Neural progenitor cell (in vitro differentiated cells): ENCODE measurements around the gene MTSS2. TPM values are rescaled to one million over a fixed set of nuclear protein-coding genes. Genes with fewer than 3 reads are reported as not detected.

Experiments used
- DNase-seq: peaks from one replicate; pipeline ENCODE4 v3.0.0-alpha.2; 2016; ENCODE audit warnings: low spot score
- H2AFZ ChIP-seq: fragments of 200-600 bp; sonication (generic); replicated peaks from 2 replicates; pipeline ENCODE4 v1.6.1; 2016; ENCODE audit warnings: antibody characterized with exemption
- H3F3A ChIP-seq: fragments of 200-600 bp; sonication (generic); 2 replicates; pipeline ENCODE4 v1.6.1; 2016; ENCODE audit warnings: antibody characterized with exemption, low read depth
- H3K27ac ChIP-seq: fragments of 200-600 bp; sonication (generic); 2 replicates; pipeline ENCODE4 v1.5.1; 2016; ENCODE audit warnings: mild to moderate bottlenecking
- H3K27me3 ChIP-seq: fragments of 200-600 bp; sonication (generic); 2 replicates; pipeline ENCODE4 v1.6.1; 2016; ENCODE audit warnings: mild to moderate bottlenecking, moderate library complexity
- H3K36me3 ChIP-seq: fragments of 200-600 bp; sonication (generic); 2 replicates; pipeline ENCODE4 v1.5.1; 2016
- H3K4me1 ChIP-seq: fragments of 200-600 bp; sonication (generic); 2 replicates; pipeline ENCODE4 v1.6.1; 2016; ENCODE audit warnings: mixed run types
- H3K4me2 ChIP-seq: fragments of 200-600 bp; sonication (generic); 2 replicates; pipeline ENCODE4 v1.6.1; 2016
- H3K4me3 ChIP-seq: fragments of 200-600 bp; sonication (generic); 2 replicates; pipeline ENCODE4 v1.5.1; 2016
- H3K79me2 ChIP-seq: fragments of 200-600 bp; sonication (generic); 2 replicates; pipeline ENCODE4 v1.6.1; 2016; ENCODE audit warnings: low read depth
- H3K9ac ChIP-seq: fragments of 200-600 bp; sonication (generic); 2 replicates; pipeline ENCODE4 v1.6.1; 2016
- H3K9me3 ChIP-seq: fragments of 200-600 bp; sonication (generic); 2 replicates; pipeline ENCODE4 v1.5.1; 2016; ENCODE audit warnings: low read depth
- H4K20me1 ChIP-seq: fragments of 200-600 bp; sonication (generic); 2 replicates; pipeline ENCODE4 v1.6.1; 2016; ENCODE audit warnings: low read depth
- H3K27ac Mint-ChIP-seq: 3 replicates; pipeline ENCODE4 v1.8.0; 2021; ENCODE audit warnings: mixed read lengths
- H3K27me3 Mint-ChIP-seq: 2 replicates; pipeline ENCODE4 v1.8.0; 2022; ENCODE audit warnings: low read depth, mild to moderate bottlenecking, inconsistent platforms, moderate library complexity, mixed read lengths; ENCODE audit not compliant: insufficient read depth
- H3K36me3 Mint-ChIP-seq: 3 replicates; pipeline ENCODE4 v1.8.0; 2021; ENCODE audit warnings: mixed read lengths
- H3K4me1 Mint-ChIP-seq: 3 replicates; pipeline ENCODE4 v1.8.0; 2021; ENCODE audit warnings: mixed read lengths
- H3K4me3 Mint-ChIP-seq: 3 replicates; pipeline ENCODE4 v1.8.0; 2021; ENCODE audit warnings: mild to moderate bottlenecking, moderate library complexity, mixed read lengths
- H3K9me3 Mint-ChIP-seq: 3 replicates; pipeline ENCODE4 v1.8.0; 2020; ENCODE audit warnings: mixed read lengths
- EZH2 ChIP-seq: fragments of 200-600 bp; sonication (generic); IDR thresholded peaks from 2 replicates; pipeline ENCODE4 v1.6.1; 2017; ENCODE audit warnings: antibody characterized with exemption, mild to moderate bottlenecking, moderate library complexity
- EZH2phosphoT487 ChIP-seq: fragments of 200-600 bp; sonication (generic); IDR thresholded peaks from 2 replicates; pipeline ENCODE4 v1.6.1; 2017; ENCODE audit warnings: antibody characterized with exemption
- total RNA-seq: library from RNA; depleted of rRNA; stranded (reverse); fragments of >200 nt; gene quantifications from 2 replicates; pipeline ENCODE4 v1.2.3, GENCODE V29; 2015; ENCODE audit warnings: low replicate concordance
- TF ChIP-seq, protein P1 (sequence below): fragments of 200-600 bp; sonication (generic); IDR thresholded peaks from 2 replicates; pipeline ENCODE4 v1.5.1; 2017; ENCODE audit warnings: antibody characterized with exemption, mild to moderate bottlenecking

Gene MTSS2
- total RNA-seq, 1 donor from 2014 or later: 6.2 TPM

DNA sequence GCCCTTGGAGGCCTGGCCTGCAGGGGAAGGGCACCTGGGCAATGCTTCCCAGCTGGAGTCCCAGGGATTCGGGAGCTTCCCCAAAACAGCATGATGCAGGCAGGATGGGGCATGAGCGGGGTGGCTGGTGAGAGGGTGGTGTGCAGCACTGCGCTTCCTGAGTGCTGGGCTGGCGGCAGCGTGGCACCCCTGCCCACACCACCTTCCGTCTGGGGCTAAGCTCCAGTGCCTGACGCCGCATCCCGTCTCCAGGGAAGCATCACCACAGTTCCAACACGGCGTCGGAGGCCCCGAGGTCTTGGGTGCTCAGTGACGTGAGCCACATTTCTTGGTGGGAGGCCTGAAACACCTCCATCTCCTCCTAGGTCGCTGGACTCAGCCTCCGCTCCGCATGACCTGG lies 13.8 kb upstream of the MTSS2 start:
- no peaks in the 10 kb centered on the region for H3K36me3 ChIP-seq
- H3K4me1 ChIP-seq: peaks cover 14% of the 10 kb centered on the region
- no peaks in the 10 kb centered on the region for H3K9me3 ChIP-seq
- H3K4me3 ChIP-seq: no peak overlapping the region
- no peaks in the 10 kb centered on the region for H3K79me2 ChIP-seq
- H3K9ac ChIP-seq: no peak overlapping the region
- Mint-ChIP-seq H3K4me1 (peaks cover 40% of the 10 kb centered on the region), H3K36me3 (peaks cover 3% of the 10 kb centered on the region), H3K27me3 (peaks cover 4% of the 10 kb centered on the region), H3K27ac (peak overlapping the region; percentile 50), H3K9me3 (no peaks in the 10 kb centered on the region), H3K4me3 (no peak overlapping the region)
- H3F3A ChIP-seq: peaks cover under 1% of the 10 kb centered on the region
- H3K4me2 ChIP-seq: no peak overlapping the region
- TF ChIP-seq EZH2phosphoT487 (no peak), EZH2 (no peak)
- TF ChIP-seq, protein P1, sequence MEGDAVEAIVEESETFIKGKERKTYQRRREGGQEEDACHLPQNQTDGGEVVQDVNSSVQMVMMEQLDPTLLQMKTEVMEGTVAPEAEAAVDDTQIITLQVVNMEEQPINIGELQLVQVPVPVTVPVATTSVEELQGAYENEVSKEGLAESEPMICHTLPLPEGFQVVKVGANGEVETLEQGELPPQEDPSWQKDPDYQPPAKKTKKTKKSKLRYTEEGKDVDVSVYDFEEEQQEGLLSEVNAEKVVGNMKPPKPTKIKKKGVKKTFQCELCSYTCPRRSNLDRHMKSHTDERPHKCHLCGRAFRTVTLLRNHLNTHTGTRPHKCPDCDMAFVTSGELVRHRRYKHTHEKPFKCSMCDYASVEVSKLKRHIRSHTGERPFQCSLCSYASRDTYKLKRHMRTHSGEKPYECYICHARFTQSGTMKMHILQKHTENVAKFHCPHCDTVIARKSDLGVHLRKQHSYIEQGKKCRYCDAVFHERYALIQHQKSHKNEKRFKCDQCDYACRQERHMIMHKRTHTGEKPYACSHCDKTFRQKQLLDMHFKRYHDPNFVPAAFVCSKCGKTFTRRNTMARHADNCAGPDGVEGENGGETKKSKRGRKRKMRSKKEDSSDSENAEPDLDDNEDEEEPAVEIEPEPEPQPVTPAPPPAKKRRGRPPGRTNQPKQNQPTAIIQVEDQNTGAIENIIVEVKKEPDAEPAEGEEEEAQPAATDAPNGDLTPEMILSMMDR: no peak
- H4K20me1 ChIP-seq: peaks cover 22% of the 10 kb centered on the region
- H3K27me3 ChIP-seq: no peaks in the 10 kb centered on the region
- DNase-seq: no peak
- H3K27ac ChIP-seq: no peak overlapping the region
- H2AFZ ChIP-seq: no peak overlapping the region

DNA sequence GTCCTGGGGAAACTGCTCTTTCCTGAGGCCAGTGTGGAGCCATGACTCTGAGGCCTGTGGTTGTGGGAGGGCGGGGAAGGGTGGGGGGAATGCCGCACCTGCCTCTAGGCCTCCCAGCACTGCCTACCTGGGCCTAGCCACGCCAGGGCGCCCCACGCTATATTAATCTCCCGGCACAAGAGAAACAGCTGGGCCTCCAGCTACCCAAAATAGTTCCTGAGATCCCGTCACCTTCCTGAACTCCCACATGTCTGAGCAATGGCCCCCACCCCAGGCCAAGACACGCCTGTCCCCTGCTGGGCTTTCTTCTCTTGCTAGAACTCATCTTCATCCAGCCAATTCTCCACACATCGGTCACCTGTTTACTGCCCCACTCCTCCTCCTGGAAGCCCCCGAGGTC lies 13.0 kb upstream of the MTSS2 start:
- Histone ChIP-seq H2AFZ (no peak overlapping the region), H3K27ac (no peak overlapping the region), H4K20me1 (peaks cover 18% of the 10 kb centered on the region), H3K27me3 (no peaks in the 10 kb centered on the region), H3K79me2 (no peaks in the 10 kb centered on the region), H3K4me2 (no peak overlapping the region), H3K36me3 (no peaks in the 10 kb centered on the region), H3K9me3 (no peaks in the 10 kb centered on the region), H3K9ac (no peak overlapping the region), H3K4me3 (no peak overlapping the region), H3K4me1 (peaks cover 22% of the 10 kb centered on the region), H3F3A (peaks cover 8% of the 10 kb centered on the region)
- peaks cover 3% of the 10 kb centered on the region for H3K36me3 Mint-ChIP-seq
- H3K9me3 Mint-ChIP-seq: no peaks in the 10 kb centered on the region
- H3K4me3 Mint-ChIP-seq: no peak overlapping the region
- peaks cover 4% of the 10 kb centered on the region for H3K27me3 Mint-ChIP-seq
- peaks cover 45% of the 10 kb centered on the region for H3K4me1 Mint-ChIP-seq
- H3K27ac Mint-ChIP-seq: no peak overlapping the region
- no peak for DNase-seq
- TF ChIP-seq EZH2phosphoT487 (no peak), EZH2 (no peak)
- TF ChIP-seq, protein P1: no peak

DNA sequence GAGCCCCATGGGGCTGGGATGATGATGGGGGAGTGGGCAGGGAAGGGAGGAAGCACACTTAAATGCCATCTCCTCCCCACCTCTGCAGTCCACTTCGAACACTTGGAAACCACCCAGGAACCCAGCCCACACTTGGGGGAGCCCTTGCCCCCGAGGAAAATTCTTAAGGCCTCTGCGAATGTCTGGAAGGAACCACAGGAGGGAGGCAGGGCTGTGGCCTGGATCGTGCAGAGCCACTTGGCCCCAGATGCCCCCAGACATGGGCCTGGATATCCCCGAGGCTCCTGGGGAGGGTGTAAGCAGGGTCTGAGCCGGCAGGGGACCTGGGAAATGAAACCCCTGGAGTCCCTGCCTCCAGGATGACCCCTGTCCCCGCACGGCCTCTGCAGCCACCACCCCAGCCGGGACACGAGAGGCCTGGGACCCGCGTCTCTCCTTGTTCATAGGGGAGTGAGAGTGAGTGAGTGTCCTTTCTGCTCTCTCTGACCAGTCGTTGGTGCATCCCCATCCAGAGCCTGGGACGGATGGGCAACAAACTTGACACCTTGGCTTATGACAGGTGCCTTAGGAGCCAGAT lies 11.8 kb upstream of the MTSS2 start:
- peaks cover 3% of the 10 kb centered on the region for H3K36me3 Mint-ChIP-seq
- H3K27ac Mint-ChIP-seq: no peak overlapping the region
- peaks cover 7% of the 10 kb centered on the region for H4K20me1 ChIP-seq
- no peak overlapping the region for H3K27ac ChIP-seq
- H3K4me1 Mint-ChIP-seq: peaks cover 40% of the 10 kb centered on the region
- H3K9me3 ChIP-seq: no peaks in the 10 kb centered on the region
- H3K27me3 ChIP-seq: no peaks in the 10 kb centered on the region
- no peaks in the 10 kb centered on the region for H3K36me3 ChIP-seq
- no peak overlapping the region for H3K4me3 ChIP-seq
- H3K4me2 ChIP-seq: no peak overlapping the region
- no peaks in the 10 kb centered on the region for H3K79me2 ChIP-seq
- no peak overlapping the region for H2AFZ ChIP-seq
- no peak overlapping the region for H3K4me3 Mint-ChIP-seq
- peaks cover 30% of the 10 kb centered on the region for H3K4me1 ChIP-seq
- no peak for DNase-seq
- TF ChIP-seq, protein P1: no peak
- peaks cover 11% of the 10 kb centered on the region for H3F3A ChIP-seq
- H3K27me3 Mint-ChIP-seq: peaks cover 6% of the 10 kb centered on the region
- no peak overlapping the region for H3K9ac ChIP-seq
- H3K9me3 Mint-ChIP-seq: no peaks in the 10 kb centered on the region
